SKM-1 (cell line): ENCODE measurements around the gene PEX11B.
A peak's percentile ranks its signal among the peaks of the same experiment; 100 is the strongest.

Experiments
- DNase-seq: peaks from one replicate; lab custom pipeline; 2025; ENCODE audit not compliant: unreplicated experiment; lab: John Stamatoyannopoulos, UW

PEX11B gene

DNA sequence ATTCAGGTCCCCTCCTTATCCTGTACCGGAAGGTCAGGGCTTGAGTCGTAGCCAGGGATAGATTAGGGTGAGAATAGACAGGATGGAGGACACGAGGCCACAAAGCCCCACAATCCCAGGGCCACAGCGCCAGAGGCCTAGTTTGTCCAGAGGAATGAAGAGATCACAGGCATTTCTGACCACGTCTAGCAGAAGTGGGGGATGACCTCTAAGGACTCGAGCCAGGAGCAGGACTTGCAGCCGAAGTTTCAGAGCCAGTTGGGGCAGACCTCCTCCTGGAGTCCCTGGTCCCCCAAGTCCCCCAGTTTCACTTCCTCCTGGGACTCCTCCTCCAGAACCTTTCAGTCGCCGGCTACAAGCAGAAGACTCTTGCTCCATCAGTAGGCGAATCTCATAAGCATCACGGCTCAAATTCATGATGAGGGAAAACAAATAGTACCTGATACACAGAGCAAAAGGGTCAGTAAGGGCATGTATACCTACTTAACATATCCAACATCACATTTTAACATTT is 6.3 kb downstream of the PEX11B start:
- no peak for DNase-seq

- DNase-seq, result no peak
Measured at GRCh38 chr1:145908653-145909052, 9.9 kb downstream of the PEX11B start.

DNA sequence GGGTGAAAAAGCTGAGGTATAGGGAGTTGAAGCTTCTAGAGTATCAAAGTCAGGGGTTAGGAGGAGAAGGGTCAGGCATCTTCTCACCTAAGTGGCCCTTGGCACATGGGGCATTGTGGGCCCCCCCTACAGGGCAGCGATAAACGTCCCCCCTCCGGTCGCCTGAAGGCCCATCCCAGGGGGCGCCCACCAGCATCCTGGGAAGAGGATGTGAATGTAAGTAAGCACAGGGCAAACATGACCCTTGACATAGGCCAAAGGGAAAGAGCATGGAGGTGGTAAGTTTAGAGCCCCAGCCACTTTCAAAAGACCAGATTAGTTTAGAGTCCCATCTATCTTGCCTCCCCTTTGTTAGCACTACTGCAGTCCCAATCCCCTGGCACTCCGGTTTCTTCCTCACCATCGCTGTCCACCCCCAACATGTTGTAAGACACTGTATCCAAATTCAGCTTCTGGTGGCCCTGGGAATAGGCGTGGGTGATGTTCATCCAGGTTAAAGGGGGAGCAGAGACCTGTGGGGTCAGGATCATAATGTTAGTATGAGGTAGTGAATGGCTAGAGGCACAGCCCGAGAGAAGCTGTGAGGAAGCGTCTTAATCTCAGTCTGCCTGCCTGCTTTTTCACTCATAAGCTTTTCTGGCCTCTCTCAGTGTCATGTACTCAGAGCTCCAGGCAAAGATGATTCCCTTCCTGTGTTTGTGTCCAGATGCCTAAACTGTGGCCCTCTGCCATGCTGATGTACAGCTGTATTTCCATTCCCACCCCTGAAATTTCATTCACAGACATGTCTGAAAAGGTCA is 11.4 kb downstream of the PEX11B start:
- DNase-seq, result no peak

DNA sequence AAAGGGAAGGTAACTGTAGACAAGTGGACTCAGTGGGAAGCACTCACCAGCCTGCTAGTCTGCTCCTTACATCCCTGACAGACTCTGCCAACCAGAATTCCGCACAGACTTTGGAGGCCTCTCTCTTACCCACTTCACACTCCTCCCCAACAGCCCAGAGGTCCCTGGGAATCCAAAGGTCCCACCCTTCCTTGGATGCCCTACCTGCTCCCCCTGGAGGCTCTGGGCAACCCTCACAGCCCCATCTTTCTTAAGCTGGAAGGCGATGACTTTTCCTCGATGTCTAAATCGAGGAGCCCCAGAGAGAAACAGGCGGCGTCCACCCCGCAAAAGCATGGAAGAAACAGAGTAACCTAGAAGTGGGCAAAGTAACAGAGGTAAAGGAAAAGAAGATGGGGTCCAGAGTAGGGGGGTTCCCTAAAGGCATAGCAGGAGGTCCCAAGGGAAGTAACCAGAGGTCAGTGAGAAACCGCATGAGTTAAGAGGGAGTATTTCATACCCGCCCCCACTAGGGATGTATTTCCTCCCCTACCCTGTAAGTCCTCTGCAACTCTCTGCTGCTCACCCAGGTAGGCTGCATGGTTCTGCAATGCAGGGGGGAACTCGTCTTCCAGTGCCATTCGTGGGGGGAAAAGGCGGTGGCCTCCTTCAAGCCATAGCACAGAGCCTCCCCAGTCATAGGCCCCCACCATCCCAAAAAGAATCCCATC is 17.1 kb downstream of the PEX11B start:
- DNase-seq, result no peak

GRCh38 chr1:145898756-145899155 is 19.8 kb downstream of the PEX11B start:
- DNase-seq, result no peak

DNA sequence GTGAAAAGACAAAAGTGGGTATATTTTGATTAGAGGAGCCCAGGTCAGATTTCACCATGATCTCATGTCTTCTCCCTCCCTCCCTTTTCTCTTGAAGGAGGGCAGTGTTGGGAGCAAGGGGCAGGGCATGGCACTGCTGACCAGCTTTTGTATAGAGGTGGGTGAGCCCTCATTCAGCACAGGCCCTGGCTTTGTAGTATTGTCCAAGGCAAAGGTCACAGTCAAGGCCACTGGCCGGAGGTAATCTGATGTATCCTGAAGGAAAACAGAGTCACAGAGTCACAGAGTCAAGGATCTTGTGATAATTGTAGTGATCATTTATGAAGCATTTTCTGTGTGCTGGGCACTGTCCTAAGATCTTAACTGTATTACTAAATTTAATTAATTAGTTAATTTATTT is 20.5 kb downstream of the PEX11B start:
- no peak for DNase-seq

GRCh38 chr1:145895471-145895870 is 23.0 kb downstream of the PEX11B start:
- DNase-seq, result no peak

DNA sequence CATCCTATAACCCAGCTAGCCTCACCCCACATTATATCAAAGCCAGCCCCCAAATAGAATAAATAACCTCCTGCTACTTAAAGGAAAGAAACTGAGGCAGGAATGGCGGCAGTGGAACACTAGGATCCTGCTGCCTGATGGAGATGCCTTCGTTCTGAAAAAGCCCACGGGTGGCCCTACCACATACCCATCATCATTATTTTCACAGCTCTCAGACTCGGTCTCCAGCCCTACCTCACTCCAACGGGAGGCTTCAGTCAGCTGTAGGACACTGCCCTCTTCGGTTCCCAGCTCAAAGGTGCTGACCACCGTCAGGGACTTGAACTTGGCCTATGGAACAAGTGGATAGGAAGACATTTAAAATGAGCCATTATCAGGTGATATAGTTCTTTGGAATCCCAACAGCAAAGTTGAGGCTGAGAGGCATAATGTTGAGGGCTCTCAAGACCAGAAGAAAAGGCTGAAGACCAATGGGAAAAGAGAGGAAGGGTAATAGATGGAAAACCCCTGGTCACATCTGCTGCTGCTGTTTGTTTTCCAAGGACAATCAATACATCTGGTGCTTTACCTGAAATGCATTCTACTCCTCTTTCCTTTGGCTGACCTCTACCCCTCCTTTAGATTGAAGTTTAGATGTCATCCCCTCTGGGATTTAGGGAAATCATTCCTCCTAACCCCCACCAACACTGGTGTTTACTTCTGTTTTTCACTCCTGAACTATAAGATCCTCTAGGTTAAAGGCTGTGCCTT is 25.0 kb downstream of the PEX11B start:
- no peak for DNase-seq

- DNase-seq, result no peak
Measured at GRCh38 chr1:145892486-145893087, 25.9 kb downstream of the PEX11B start.

DNA sequence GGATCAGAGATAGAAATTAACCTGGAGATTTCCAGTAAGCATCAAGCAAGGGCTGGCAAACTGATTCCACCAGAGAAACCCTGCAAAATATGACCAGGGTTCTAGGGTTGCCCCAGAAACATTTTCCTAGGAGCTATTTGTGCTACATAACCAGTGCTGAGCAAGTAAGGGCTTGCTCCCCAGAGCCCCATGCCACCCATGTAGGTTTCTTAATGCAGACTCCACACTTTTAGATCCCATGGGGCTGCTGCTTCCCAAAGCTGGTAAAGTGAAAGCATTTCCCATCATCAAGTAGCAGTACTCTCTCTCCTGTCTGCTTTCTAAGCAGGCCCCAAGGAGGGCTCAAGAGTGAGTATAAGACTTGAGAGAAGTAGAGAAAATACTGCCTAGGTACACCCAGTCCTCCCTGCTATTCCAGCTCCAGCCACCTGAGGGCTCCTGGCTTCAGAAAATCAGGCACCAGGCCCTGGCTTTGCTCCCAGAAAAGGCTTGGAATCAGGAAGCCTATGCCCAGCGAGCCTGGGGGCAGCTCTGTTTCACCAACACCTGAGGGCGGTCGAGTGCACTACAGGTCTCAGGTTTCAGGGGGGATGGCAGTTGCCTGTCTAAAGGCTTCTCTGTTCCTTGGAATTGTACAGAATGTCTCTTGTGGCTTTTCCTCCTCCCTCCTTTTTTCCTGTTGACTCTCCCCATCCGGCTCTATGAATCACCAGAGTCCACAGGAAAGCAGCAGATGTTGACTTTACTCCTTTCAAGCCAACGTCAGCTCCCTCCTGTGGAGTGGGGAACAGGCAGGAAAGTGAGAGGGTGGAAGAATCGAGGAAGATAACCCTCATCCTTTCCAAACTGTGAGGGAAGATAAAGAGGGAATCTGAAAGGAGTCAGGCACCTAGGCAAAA is 26.7 kb downstream of the PEX11B start:
- DNase-seq, result peak; percentile 73

DNA sequence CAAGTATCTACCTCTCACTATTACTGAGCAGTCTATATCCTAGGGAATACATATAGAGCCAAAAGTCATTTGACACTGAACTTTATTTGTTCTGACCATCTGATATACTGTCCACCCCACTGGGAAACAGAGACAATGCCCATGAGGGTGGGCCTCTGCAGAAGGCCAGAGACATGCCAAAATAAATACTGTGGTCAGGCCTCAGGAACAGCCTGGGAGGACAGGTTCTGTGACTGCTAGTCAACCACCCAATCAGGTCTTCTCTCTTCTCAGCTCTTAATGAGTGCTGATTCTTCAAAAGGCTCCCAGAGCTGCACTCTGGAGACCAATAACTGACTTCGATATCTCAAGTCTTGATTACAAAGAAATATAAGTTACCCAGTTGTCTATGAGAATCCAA is 27.4 kb downstream of the PEX11B start:
- no peak for DNase-seq

- no peak for DNase-seq
Measured at GRCh38 chr1:145889722-145890121, 28.8 kb downstream of the PEX11B start.

DNA sequence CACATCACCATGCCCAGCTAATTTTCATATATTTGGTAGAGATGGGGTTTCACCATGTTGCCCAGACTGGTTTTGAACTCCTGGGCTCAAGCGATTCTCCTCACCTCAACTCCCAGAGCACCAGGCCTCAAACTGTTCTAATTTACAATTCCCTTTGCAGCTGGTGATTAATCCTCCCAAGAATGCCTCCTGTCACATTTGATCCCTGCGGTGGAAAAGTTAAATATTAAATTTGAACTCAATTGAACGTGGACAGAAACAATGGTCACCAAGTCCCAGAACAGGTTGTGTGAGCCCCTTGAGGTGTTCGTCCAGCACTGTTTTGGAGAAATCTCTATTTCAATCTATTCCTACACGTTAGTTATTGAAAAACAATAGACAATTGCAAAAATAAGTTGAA is 30.9 kb downstream of the PEX11B start:
- DNase-seq, result no peak

DNA sequence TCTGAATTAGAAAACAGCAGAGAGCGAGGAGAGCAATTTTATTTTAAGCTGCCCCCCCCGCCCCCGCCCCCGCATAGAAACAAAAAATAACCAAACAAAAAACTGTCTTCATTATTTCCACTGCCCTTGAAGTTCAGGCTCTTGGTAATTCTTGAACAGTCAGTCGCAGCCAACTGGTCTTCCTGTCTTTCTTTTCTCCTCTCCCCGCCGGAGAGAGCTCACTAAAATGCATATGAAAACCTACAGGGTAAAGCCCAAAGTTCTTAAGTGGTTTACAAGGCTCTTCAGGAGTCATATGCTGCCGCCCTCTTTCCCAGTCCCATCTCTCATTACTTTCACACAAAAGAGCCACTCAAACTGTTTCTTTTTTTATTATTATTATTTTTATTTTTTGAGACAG is 31.7 kb downstream of the PEX11B start:
- DNase-seq, result no peak

DNA sequence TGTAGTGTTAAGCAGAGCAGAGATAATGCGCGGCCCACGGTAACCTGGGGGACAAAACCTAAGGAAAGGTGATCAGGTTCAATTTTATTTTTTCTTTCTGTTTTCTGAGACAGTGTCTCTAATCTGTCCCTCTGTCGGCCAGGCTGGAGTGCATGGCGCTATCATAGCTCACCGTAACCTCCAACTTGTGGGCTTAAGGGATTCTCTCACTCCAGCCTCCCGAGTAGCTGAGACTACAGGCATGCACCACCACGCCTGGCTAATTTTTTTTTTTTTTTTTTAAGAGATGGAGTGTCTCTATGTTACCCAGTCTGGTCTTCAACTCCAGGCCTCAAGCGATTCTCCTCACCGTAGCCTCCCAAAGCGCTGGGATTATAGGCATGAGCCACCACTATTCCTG is 32.1 kb downstream of the PEX11B start:
- no peak for DNase-seq

DNA sequence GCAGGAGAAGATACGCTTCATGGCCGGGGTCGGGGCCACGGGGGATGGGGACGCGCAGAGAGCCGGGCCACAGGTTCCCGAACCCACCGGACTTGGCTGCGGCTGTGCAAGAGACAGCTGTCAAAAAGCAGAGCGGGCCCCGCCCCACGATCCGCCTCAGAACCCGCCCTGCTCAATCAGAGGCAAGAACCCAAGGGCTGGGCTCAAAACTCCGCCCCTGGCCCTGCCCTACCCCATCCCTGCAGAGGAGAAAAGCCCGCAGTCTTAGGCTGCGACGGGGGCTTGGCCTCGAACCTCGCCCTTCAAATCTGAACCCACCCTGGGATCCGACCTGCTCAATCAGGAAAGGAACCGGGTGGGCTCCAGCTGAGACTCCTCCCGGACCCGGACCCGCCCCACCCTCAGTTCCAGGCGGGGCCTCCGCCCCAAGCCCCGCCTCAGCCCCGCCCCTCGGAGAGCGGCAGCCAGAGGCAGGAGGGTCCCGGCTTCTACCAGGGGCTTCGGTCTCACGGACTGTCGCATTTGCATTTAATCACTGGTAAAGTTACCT is 32.7 kb downstream of the PEX11B start, which contains the start of gene ANKRD35:
Gene ANKRD35, minus strand, starts transcription at position 129 of the 550 bp plus-strand sequence. Its CDS starts 108 bp downstream, at position 21.
- peak; percentile 65 for DNase-seq

DNA sequence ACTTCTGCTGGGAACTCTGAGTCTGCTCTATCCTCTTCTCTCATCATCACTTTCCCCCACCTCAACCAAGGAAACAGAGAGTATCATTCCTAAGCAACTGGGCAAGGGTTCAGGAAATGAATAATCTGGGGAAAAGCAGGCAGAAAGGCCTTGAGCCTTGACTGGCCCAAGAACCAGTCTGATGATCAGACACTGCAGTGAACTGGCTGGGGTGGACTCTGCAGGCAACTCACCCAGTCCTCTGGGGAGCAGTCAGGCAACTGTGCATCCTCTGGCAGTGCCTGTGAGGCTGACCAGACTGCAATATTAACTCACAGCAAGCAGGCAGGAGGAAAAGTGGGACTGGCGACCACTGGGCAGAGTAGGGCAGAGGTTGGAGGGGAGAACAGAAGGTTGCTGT is 33.8 kb downstream of the PEX11B start:
- DNase-seq, result no peak

- peak; percentile 39 for DNase-seq
Measured at GRCh38 chr1:145879775-145880174, 38.7 kb downstream of the PEX11B start.

- DNase-seq, result no peak
Measured at GRCh38 chr1:145878724-145879123, 39.8 kb downstream of the PEX11B start.
